Endothelial cell of umbilical vein (primary cell): ENCODE measurements around the gene SGPL1. TPM values are rescaled to one million over a fixed set of nuclear protein-coding genes. Genes with fewer than 3 reads are reported as not detected.

Experiments used
- BruUV-seq: library from RNA; stranded (reverse); fragments of 400-500 nt; replicated peaks from 2 replicates; lab custom pipeline; 2021; lab: Mats Ljungman, UMichigan
- CTCF ChIA-PET: fragments of 300-600, 350-600 bp; sonication (Branson Sonifier 250); formaldehyde crosslinking; loops from one replicate; lab custom pipeline; 2021; ENCODE audit warnings: antibody characterized with exemption, inconsistent platforms; lab: Charles Lee
- POLR2A ChIA-PET: fragments of 300-600, 350-600 bp; sonication (Branson Sonifier 250); formaldehyde crosslinking; loops from one replicate; lab custom pipeline; 2021; ENCODE audit warnings: antibody characterized with exemption, inconsistent platforms; lab: Charles Lee
- DNase-seq: peaks from one replicate; pipeline ENCODE4 v3.0.0-alpha.2; 2011; ENCODE audit warnings: low read depth, low spot score
- FAIRE-seq: peaks from 2 replicates; lab custom pipeline; 2011; peaks lifted over from hg19 to GRCh38; lab: Jason Lieb, UNC
- H2AFZ ChIP-seq: 2 replicates; pipeline ENCODE4 v1.6.0; 2012; ENCODE audit warnings: low read depth, low read length, control low read depth, inconsistent platforms
- H3K27ac ChIP-seq: 2 replicates; pipeline ENCODE4 v1.5.1; 2011; ENCODE audit warnings: low read depth, mild to moderate bottlenecking, control low read depth, low read length, moderate library complexity; ENCODE audit not compliant: insufficient read depth
- H3K27me3 ChIP-seq, 2 experiments: 2 replicates each; pipeline versions ENCODE4 v1.6.0 to v1.6.1; 2011; ENCODE audit warnings: low read length in 2 of 2, mixed read lengths in 1 of 2; ENCODE audit not compliant: control insufficient read depth in 2 of 2, insufficient read depth in 2 of 2
- H3K36me3 ChIP-seq, 2 experiments: 2 replicates in 1 of 2; 3 replicates in 1 of 2; pipeline ENCODE4 v1.5.1; 2011; ENCODE audit warnings: low read length in 2 of 2, mild to moderate bottlenecking in 1 of 2, moderate library complexity in 1 of 2; ENCODE audit not compliant: control insufficient read depth in 2 of 2, insufficient read depth in 2 of 2; ENCODE audit errors: extremely low read depth in 1 of 2
- H3K4me1 ChIP-seq: 3 replicates; pipeline ENCODE4 v1.5.1; 2011; ENCODE audit warnings: mild to moderate bottlenecking, low read length; ENCODE audit not compliant: control insufficient read depth, insufficient read depth; ENCODE audit errors: extremely low read depth
- H3K4me2 ChIP-seq: 2 replicates; pipeline ENCODE4 v1.6.1; 2011; ENCODE audit warnings: low read length, control low read depth, mixed read lengths; ENCODE audit not compliant: insufficient read depth
- H3K4me3 ChIP-seq, 3 experiments: fragments of 200-600 bp in 1 of 3; sonication (generic), shearing (Covaris generic) in 1 of 3; replicated peaks in 1 of 3; 2 replicates each; pipeline ENCODE4 v1.5.1; 2011 to 2016; ENCODE audit warnings: control low read depth in 3 of 3, low read length in 3 of 3, mild to moderate bottlenecking in 2 of 3, inconsistent platforms in 1 of 3, low read depth in 1 of 3, moderate library complexity in 1 of 3; ENCODE audit not compliant: insufficient read depth in 1 of 3
- H3K79me2 ChIP-seq: 2 replicates; pipeline ENCODE4 v1.6.0; 2012; ENCODE audit warnings: low read length, inconsistent platforms; ENCODE audit not compliant: control insufficient read depth, insufficient read depth
- H3K9ac ChIP-seq: replicated peaks from 2 replicates; pipeline ENCODE3; 2011; ENCODE audit warnings: low read length, control low read depth; ENCODE audit not compliant: insufficient read depth; ENCODE audit errors: extremely low read depth
- H3K9me1 ChIP-seq: replicated peaks from 3 replicates; pipeline ENCODE4 v1.6.0; 2011; ENCODE audit warnings: mild to moderate bottlenecking, low read length; ENCODE audit not compliant: control insufficient read depth, insufficient read depth; ENCODE audit errors: extremely low read depth
- H3K9me3 ChIP-seq: replicated peaks from 2 replicates; pipeline ENCODE4 v1.5.1; 2012; ENCODE audit warnings: low read length, inconsistent platforms; ENCODE audit not compliant: control insufficient read depth, insufficient read depth
- H4K20me1 ChIP-seq: replicated peaks from 2 replicates; pipeline ENCODE3; 2011; ENCODE audit warnings: mild to moderate bottlenecking, low read length; ENCODE audit not compliant: control insufficient read depth, insufficient read depth; ENCODE audit errors: extremely low read depth
- FOS ChIP-seq: IDR thresholded peaks from 2 replicates; pipeline ENCODE4 v1.6.1; 2011; ENCODE audit warnings: mild to moderate bottlenecking, low read length, moderate library complexity, borderline replicate concordance; ENCODE audit not compliant: insufficient read depth
- MYC ChIP-seq: IDR thresholded peaks from one replicate; pipeline ENCODE4 v1.6.1; 2011; ENCODE audit warnings: mild to moderate bottlenecking, low read depth, low read length
- dilution Hi-C: fragments of 300-500 bp; cut with MboI; formaldehyde crosslinking; loops from one replicate; pipeline ENCODE4 v1.15.0; 2019; ENCODE audit warnings: low sequenced_read_pairs; ENCODE audit not compliant: extremely low pct_ligation_motif_present
- intact Hi-C: fragments of 100-400 bp; cut with micrococcal nuclease; formaldehyde crosslinking; loops from one replicate; pipeline ENCODE4 v1.10.0; 2022
- polyA plus RNA-seq, 4 experiments: library from polyadenylated mRNA; depleted of rRNA in 3 of 4; stranded (reverse) in 3 of 4; unstranded in 1 of 4; fragments of >200 nt; gene quantifications; 2 replicates each; pipeline versions ENCODE4 v1.2.1 to v1.2.3, GENCODE V29; 2011 to 2012; ENCODE audit warnings: missing spikeins in 1 of 4
- total RNA-seq: library from RNA; stranded (reverse); gene quantifications from 2 replicates; pipeline ENCODE4 v1.2.3, GENCODE V29; 2021
- TF ChIP-seq, protein P1 (sequence below), 2 donors: IDR thresholded peaks; 1 replicate in 1 of 2; 2 replicates in 1 of 2; pipeline ENCODE4 v1.5.1; 2011; ENCODE audit warnings: low read length in 2 of 2, mild to moderate bottlenecking in 2 of 2, moderate library complexity in 2 of 2, control low read depth in 1 of 2, inconsistent platforms in 1 of 2, low read depth in 1 of 2; ENCODE audit not compliant: insufficient read depth in 1 of 2; ENCODE audit errors: extremely low read depth in 1 of 2
- TF ChIP-seq, protein P2 (sequence below): IDR thresholded peaks from 2 replicates; pipeline ENCODE4 v1.6.1; 2011; ENCODE audit not compliant: insufficient read depth, insufficient read length

SGPL1 gene
- total and polyA plus RNA-seq, 2 donors (not counting 3 experiments of a cell fraction or from before 2014, with no cell fraction given): 11.4 to 25.2 TPM

DNA sequence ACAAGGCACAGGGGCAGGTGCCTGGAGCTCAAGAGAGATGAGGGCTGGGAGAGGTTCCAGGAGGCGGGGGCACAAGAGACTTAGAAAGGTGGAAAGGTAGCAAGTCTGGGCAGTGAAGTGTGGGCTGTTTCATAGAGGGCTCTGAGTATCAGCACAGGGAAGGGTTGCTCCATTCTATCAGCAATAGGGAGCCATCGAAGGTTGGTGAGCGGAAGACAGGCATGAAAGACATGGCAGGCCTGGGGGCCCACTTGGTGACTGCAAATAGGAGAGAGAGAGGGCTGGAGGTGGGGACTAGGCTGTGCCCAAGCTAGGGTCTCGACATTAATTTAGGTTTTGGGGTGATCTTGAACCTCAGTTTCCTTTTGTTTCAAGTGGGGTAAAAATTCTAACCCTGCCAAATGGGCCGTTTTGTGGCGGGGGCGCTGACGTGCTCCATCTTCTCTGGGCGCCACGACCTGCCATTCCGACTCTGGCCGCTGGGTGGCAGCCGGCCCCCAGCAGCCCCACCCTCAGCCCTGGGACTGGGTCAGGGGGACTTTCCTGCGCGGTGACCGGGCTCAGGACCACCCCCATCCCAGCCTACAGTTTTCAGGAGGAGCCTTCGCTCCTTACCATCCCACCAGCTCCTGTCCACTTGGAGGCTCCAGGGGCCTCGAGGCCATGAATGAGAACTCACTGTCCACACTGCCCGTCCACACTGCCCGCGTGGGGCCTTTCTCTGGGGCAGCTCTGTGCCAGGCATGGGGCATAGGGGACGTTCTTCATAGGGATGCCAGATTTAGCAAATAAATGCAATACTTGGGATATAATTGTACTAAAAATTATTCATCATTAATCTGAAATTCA is 109.9 kb downstream of the SGPL1 start:
- Histone ChIP-seq H3K27ac (no peak overlapping the region), H3K4me1 (no peaks in the 10 kb centered on the region), H3K27me3 (peaks cover 5 to 9% of the 10 kb centered on the region in 2 experiments), H3K9me1 (no peaks in the 10 kb centered on the region), H3K9me3 (no peaks in the 10 kb centered on the region), H3K4me2 (no peak overlapping the region), H3K79me2 (no peaks in the 10 kb centered on the region), H2AFZ (no peak overlapping the region), H3K36me3 (no peaks in the 10 kb centered on the region), H4K20me1 (no peaks in the 10 kb centered on the region), H3K9ac (no peak overlapping the region), H3K4me3 (no peak overlapping the region)
- ChIA-PET CTCF (interaction anchor here (0.7 to 5.3 kb wide), 24 partner anchors 9 to 367 kb away, joined by 3 to 108 read pairs (median 4); partner anchors contain the start of gene UNC5B), POLR2A (no interaction called here)
- intact Hi-C loops: loop anchor here (1.0 to 10.0 kb wide), 4 partner anchors 139 to 360 kb away; no protein-coding TSS in a partner anchor
- BruUV-seq: no TSS peak
- dilution Hi-C loops: no loop called here
- TF ChIP-seq, protein P1, sequence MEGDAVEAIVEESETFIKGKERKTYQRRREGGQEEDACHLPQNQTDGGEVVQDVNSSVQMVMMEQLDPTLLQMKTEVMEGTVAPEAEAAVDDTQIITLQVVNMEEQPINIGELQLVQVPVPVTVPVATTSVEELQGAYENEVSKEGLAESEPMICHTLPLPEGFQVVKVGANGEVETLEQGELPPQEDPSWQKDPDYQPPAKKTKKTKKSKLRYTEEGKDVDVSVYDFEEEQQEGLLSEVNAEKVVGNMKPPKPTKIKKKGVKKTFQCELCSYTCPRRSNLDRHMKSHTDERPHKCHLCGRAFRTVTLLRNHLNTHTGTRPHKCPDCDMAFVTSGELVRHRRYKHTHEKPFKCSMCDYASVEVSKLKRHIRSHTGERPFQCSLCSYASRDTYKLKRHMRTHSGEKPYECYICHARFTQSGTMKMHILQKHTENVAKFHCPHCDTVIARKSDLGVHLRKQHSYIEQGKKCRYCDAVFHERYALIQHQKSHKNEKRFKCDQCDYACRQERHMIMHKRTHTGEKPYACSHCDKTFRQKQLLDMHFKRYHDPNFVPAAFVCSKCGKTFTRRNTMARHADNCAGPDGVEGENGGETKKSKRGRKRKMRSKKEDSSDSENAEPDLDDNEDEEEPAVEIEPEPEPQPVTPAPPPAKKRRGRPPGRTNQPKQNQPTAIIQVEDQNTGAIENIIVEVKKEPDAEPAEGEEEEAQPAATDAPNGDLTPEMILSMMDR (IDR thresholded peaks at IDR 0.05; ENCODE audit: extremely low read depth in 1 of 2, insufficient read depth in 1 of 2, low read depth in 1 of 2, low read length in 2 of 2): peak; percentile 91 to 94
- TF ChIP-seq MYC (no peak), FOS (no peak)
- TF ChIP-seq, protein P2, sequence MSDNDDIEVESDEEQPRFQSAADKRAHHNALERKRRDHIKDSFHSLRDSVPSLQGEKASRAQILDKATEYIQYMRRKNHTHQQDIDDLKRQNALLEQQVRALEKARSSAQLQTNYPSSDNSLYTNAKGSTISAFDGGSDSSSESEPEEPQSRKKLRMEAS: no peak
- no peak for FAIRE-seq
- DNase-seq: peak; percentile 30
